GM23248 (cell line): Measurements from ENCODE around the gene RPH3AL. TPM values are rescaled to one million over a fixed set of nuclear protein-coding genes. Genes with fewer than 3 reads are reported as not detected.
"Not testable (repeated sequence)": the region's sequence is repeated elsewhere in the genome, so short reads cannot be mapped to it uniquely, and the experiment has no call there.

Experiments
- DNase-seq: peaks from one replicate; pipeline ENCODE4 v3.0.0-alpha.2; 2015
- H2AFZ ChIP-seq: fragments of 200-600 bp; sonication (generic); 2 replicates; pipeline ENCODE4 v1.6.1; 2016; ENCODE audit warnings: antibody characterized with exemption
- H3F3A ChIP-seq: fragments of 200-600 bp; sonication (generic); 2 replicates; pipeline ENCODE4 v1.6.1; 2016; ENCODE audit warnings: mild to moderate bottlenecking, antibody characterized with exemption, mixed run types; ENCODE audit not compliant: insufficient read depth
- H3K27ac ChIP-seq: fragments of 200-600 bp; sonication (generic); 2 replicates; pipeline ENCODE4 v1.5.1; 2016; ENCODE audit warnings: mild to moderate bottlenecking
- H3K27me3 ChIP-seq: fragments of 200-600 bp; sonication (generic); replicated peaks from 2 replicates; pipeline ENCODE4 v1.6.1; 2016; ENCODE audit warnings: mild to moderate bottlenecking; ENCODE audit not compliant: insufficient read depth
- H3K36me3 ChIP-seq: fragments of 200-600 bp; sonication (generic); 2 replicates; pipeline ENCODE4 v1.6.1; 2016; ENCODE audit warnings: low read depth, mild to moderate bottlenecking
- H3K4me1 ChIP-seq: fragments of 200-600 bp; sonication (generic); 2 replicates; pipeline ENCODE4 v1.6.1; 2016; ENCODE audit warnings: mild to moderate bottlenecking; ENCODE audit not compliant: insufficient read depth
- H3K4me2 ChIP-seq: fragments of 200-600 bp; sonication (generic); one replicate; pipeline ENCODE4 v1.6.1; 2016; ENCODE audit warnings: mild to moderate bottlenecking; ENCODE audit not compliant: unreplicated experiment
- H3K4me3 ChIP-seq: fragments of 200-600 bp; sonication (generic); 2 replicates; pipeline ENCODE4 v1.5.1; 2016; ENCODE audit warnings: mild to moderate bottlenecking
- H3K79me2 ChIP-seq: fragments of 200-600 bp; sonication (generic); 2 replicates; pipeline ENCODE4 v1.6.1; 2016; ENCODE audit warnings: mild to moderate bottlenecking; ENCODE audit not compliant: insufficient read depth
- H3K9ac ChIP-seq: fragments of 200-600 bp; sonication (generic); 2 replicates; pipeline ENCODE4 v1.6.1; 2016; ENCODE audit warnings: mild to moderate bottlenecking
- H3K9me2 ChIP-seq: fragments of 200-600 bp; sonication (generic); 2 replicates; pipeline ENCODE4 v1.6.1; 2016; ENCODE audit warnings: mixed run types, mild to moderate bottlenecking, moderate library complexity; ENCODE audit not compliant: insufficient read depth
- H3K9me3 ChIP-seq: fragments of 200-600 bp; sonication (generic); one replicate; pipeline ENCODE4 v1.6.1; 2017; ENCODE audit warnings: low read depth
- H4K20me1 ChIP-seq: fragments of 200-600 bp; sonication (generic); 2 replicates; pipeline ENCODE4 v1.6.0; 2016; ENCODE audit not compliant: insufficient read depth
- EZH2 ChIP-seq: fragments of 200-600 bp; sonication (generic); IDR thresholded peaks from 2 replicates; pipeline ENCODE4 v1.6.1; 2018; ENCODE audit warnings: antibody characterized with exemption, mild to moderate bottlenecking; ENCODE audit not compliant: insufficient read depth, poor library complexity, severe bottlenecking
- EZH2phosphoT487 ChIP-seq: fragments of 200-600 bp; sonication (generic); IDR thresholded peaks from 2 replicates; pipeline ENCODE4 v1.6.1; 2018; ENCODE audit warnings: antibody characterized with exemption, moderate library complexity, mild to moderate bottlenecking, low read depth; ENCODE audit not compliant: insufficient read depth
- WGBS, 2 experiments: methylation state at CpG; one replicate each; pipeline ENCODE4 v1.1.6; 2015 to 2017; ENCODE audit warnings: low lambda C conversion rate in 2 of 2, low coverage in 1 of 2; ENCODE audit errors: missing lambda C conversion rate in 2 of 2; 5-methylcytosine and 5-hydroxymethylcytosine counted together
- in situ Hi-C: fragments of 300-500 bp; cut with MboI; formaldehyde crosslinking; loops from 2 replicates; pipeline ENCODE4 v1.15.0; 2020
- polyA plus RNA-seq: library from polyadenylated mRNA; unstranded; fragments of >200 nt; fragmentation: Nextera tagmentation; extraction: Ambion mirVana; gene quantifications from 2 replicates; pipeline ENCODE4 v1.2.1, GENCODE V29; 2016
- total RNA-seq: library from RNA; depleted of rRNA; stranded (reverse); fragments of >200 nt; shearing (Covaris generic); gene quantifications from 2 replicates; pipeline ENCODE4 v1.2.3, GENCODE V29; 2014

The RPH3AL gene
- total and polyA plus RNA-seq, 2 experiments from 2014 or later: 2.7 to 5.2 TPM

DNA sequence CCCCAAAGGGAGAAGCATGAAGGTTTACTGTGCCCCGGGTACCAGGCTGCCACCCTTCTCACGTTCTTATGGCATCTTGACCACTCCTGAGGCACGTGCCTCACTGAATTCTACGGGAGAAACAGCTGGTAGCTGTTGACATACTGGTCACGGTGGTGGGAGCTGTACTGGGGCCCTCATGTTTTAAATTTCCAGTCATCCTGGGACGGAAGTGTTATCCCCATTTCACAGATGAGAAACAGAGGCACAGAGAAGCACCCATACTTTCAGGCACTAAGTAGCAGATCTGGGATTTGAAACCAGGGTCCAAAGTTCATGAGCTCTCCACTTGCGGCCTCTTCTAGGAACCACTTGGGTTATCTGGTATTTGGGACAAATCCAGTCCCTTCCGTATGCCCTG is 144.8 kb downstream of the RPH3AL start:
- Histone ChIP-seq H3F3A (no peaks in the 10 kb centered on the region), H3K4me1 (no peaks in the 10 kb centered on the region), H3K4me2 (no peak overlapping the region), H3K27ac (no peak overlapping the region), H3K9me3 (no peaks in the 10 kb centered on the region), H3K79me2 (no peaks in the 10 kb centered on the region), H2AFZ (no peak overlapping the region), H3K27me3 (peaks cover 8% of the 10 kb centered on the region; the same call in 1 of the 2 replicates), H3K9me2 (no peaks in the 10 kb centered on the region), H3K36me3 (no peaks in the 10 kb centered on the region), H3K4me3 (no peak overlapping the region), H3K9ac (no peak overlapping the region), H4K20me1 (no peaks in the 10 kb centered on the region)
- in situ Hi-C loops: no loop called here
- TF ChIP-seq EZH2phosphoT487 (no peak), EZH2 (no peak)
- DNase-seq: no peak
- 66 to 71% methylated on average over 8 of the region's 8 CpGs for WGBS, 2 experiments

DNA sequence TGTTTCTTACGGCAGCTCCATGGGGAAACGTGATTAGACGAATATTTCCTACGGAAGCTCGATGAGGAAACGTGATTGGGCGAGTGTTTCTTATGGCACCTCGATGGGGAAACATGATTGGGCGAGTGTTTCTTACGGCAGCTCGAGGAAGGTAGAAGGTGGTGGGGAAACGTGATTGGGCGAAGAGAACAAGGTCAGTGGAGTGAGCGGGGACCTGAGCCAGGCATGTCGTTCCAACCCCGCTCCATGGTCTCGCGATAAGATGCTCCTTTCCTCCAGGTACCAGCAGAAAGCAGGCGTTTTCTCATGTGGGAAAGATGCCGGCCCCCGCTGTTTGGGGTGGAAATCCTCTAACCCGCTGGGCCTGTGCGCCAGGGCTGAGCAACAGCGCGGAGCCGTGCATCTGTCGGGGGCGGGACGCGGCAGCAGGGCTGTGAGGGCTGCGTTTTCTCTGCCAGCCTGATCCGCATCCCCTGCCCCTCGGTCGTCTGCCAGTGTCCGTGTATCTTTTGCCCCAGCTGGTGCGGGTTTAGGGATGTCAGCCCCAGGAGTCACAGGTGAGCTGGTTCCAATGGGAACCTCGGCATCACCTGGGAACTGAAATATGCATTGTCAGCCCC is 145.6 kb downstream of the RPH3AL start:
- no peak for TF ChIP-seq EZH2phosphoT487
- TF ChIP-seq EZH2: no peak
- Histone ChIP-seq H4K20me1 (no peaks in the 10 kb centered on the region), H3K9me3 (no peaks in the 10 kb centered on the region), H2AFZ (no peak overlapping the region), H3K9ac (no peak overlapping the region), H3K4me1 (no peaks in the 10 kb centered on the region), H3K27me3 (peaks cover 11% of the 10 kb centered on the region), H3K4me2 (no peak overlapping the region), H3K79me2 (no peaks in the 10 kb centered on the region), H3F3A (no peaks in the 10 kb centered on the region), H3K4me3 (no peak overlapping the region), H3K27ac (no peak overlapping the region), H3K36me3 (no peaks in the 10 kb centered on the region), H3K9me2 (no peaks in the 10 kb centered on the region)
- DNase-seq: peak; percentile 22
- 63 to 70% methylated on average over 37 of the region's 37 CpGs for WGBS, 2 experiments
- in situ Hi-C loops: no loop called here

DNA sequence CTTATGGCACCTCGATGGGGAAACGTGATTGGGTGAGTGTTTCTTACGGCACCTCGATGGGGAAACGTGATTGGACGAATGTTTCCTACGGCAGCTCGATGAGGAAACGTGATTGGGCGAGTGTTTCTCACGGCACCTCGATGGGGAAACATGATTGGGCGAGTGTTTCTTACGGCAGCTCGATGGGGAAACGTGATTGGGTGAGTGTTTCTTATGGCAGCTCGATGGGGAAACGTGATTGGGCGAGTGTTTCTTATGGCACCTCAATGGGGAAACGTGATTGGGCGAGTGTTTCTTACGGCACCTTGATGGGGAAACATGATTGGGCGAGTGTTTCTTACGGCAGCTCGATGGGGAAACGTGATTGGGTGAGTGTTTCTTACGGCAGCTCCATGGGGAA is 146.1 kb downstream of the RPH3AL start:
- in situ Hi-C loops: not testable (repeated sequence)

DNA sequence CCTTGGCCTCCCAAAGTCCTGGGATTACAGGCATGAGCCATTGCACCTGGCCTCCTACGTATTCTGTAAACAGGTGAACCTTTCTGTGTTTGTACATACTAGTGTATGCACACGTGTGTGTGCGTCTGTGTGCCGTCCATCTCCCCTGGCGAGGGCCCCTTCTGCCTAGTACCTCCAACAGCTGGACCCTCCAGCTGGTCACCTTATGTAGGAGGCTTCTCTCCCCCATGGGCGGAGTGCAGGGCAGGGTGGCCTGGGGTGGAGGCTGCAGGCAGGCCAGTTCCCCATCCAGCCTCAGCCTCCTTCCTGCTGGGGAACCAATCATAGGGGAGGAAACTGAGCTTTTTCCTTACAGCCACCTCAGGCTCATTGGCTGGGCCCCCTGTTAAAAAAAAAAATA is 146.8 kb downstream of the RPH3AL start:
- Histone ChIP-seq H3K4me3 (no peak overlapping the region), H3K27ac (no peak overlapping the region), H3K9ac (no peak overlapping the region), H3F3A (no peaks in the 10 kb centered on the region), H3K9me3 (no peaks in the 10 kb centered on the region), H3K4me2 (no peak overlapping the region), H3K9me2 (no peaks in the 10 kb centered on the region), H4K20me1 (no peaks in the 10 kb centered on the region), H3K27me3 (peaks cover 17% of the 10 kb centered on the region), H2AFZ (no peak overlapping the region), H3K79me2 (no peaks in the 10 kb centered on the region), H3K36me3 (no peaks in the 10 kb centered on the region), H3K4me1 (no peaks in the 10 kb centered on the region)
- DNase-seq: no peak
- no peak for TF ChIP-seq EZH2
- no peak for TF ChIP-seq EZH2phosphoT487
- in situ Hi-C loops: no loop called here
- 17 to 22% methylated on average over 5 to 6 of the region's 6 CpGs for WGBS, 2 experiments

More for the DNA sequence above, 146.1 kb downstream of the RPH3AL start:
- not testable (repeated sequence) for DNase-seq, H3K9me2 ChIP-seq, H3K9me3 ChIP-seq, H3K27ac ChIP-seq, H3K4me3 ChIP-seq, H3K79me2 ChIP-seq, H3K36me3 ChIP-seq, H3F3A ChIP-seq, H4K20me1 ChIP-seq, H3K4me2 ChIP-seq, H3K4me1 ChIP-seq, H2AFZ ChIP-seq, H3K9ac ChIP-seq
- WGBS, 2 experiments: 75 to 85% methylated on average over 11 to 27 of the region's 27 CpGs
- H3K27me3 ChIP-seq: peaks cover 13% of the 10 kb centered on the region

DNA sequence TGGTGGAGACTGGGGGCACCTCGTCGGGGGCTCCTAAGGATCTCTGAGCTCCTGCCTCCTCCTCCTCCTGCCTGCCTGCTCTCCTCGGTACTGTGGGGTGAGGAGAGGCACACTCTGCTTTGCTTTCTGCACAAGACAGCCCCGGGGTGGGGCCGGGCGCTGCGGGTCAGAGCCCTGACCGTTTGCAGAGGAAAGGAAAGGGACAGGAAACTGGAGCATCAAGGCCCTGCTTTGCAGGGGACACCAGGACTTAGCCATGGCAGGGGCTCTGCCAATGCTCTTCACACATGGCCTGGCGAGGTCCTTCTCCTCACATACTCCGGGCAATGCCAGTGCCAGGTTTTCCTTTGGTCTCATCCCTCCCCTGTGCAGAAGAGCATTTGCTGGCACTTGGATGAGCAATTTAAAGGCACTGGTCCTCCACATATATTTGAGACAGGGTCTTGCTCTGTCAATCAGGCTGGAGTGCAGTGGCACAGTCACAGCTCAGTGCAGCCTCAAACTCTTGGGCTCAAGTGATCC is 147.4 kb downstream of the RPH3AL start:
- in situ Hi-C loops: no loop called here
- Histone ChIP-seq H3K79me2 (no peaks in the 10 kb centered on the region), H3K9ac (no peak overlapping the region), H3F3A (no peaks in the 10 kb centered on the region), H3K27me3 (peaks cover 18% of the 10 kb centered on the region), H3K9me2 (no peaks in the 10 kb centered on the region), H3K27ac (no peak overlapping the region), H3K36me3 (no peaks in the 10 kb centered on the region), H3K4me2 (no peak overlapping the region), H3K9me3 (no peaks in the 10 kb centered on the region), H3K4me3 (no peak overlapping the region), H2AFZ (no peak overlapping the region), H3K4me1 (no peaks in the 10 kb centered on the region), H4K20me1 (no peaks in the 10 kb centered on the region)
- 1 to 22% methylated on average over 7 to 10 of the region's 10 CpGs for WGBS, 2 experiments
- DNase-seq: no peak
- TF ChIP-seq EZH2phosphoT487 (no peak), EZH2 (no peak)
